GM19025 (cell line): Measurements from ENCODE around the gene NR5A1.

ENCODE experiments used
- ATAC-seq: cut with Tn5 transposase; IDR thresholded peaks from one replicate; pipeline ENCODE4 v1.9.1; 2021; ENCODE audit warnings: mild to moderate bottlenecking, low read depth, moderate library complexity; ENCODE audit not compliant: unreplicated experiment

Gene NR5A1

GRCh38 chr9:124500028-124500795 lies 7.0 kb downstream of the NR5A1 start:
- ATAC-seq, result no peak

GRCh38 chr9:124499216-124499615 lies 8.0 kb downstream of the NR5A1 start:
- ATAC-seq, result no peak

GRCh38 chr9:124498499-124499146 lies 8.6 kb downstream of the NR5A1 start:
- ATAC-seq, result no peak

- ATAC-seq, result no peak
Measured at GRCh38 chr9:124498040-124498439, 9.2 kb downstream of the NR5A1 start.

GRCh38 chr9:124497441-124497840 lies 9.8 kb downstream of the NR5A1 start:
- no peak for ATAC-seq

- ATAC-seq, result no peak
Measured at GRCh38 chr9:124496463-124496862, 10.7 kb downstream of the NR5A1 start.

GRCh38 chr9:124496075-124496449 lies 11.1 kb downstream of the NR5A1 start:
- no peak for ATAC-seq

- ATAC-seq, result no peak
Measured at GRCh38 chr9:124495126-124496074, 11.8 kb downstream of the NR5A1 start.

GRCh38 chr9:124493794-124494479 lies 13.3 kb downstream of the NR5A1 start:
- no peak for ATAC-seq

GRCh38 chr9:124493218-124493617 lies 14.0 kb downstream of the NR5A1 start:
- ATAC-seq, result no peak

GRCh38 chr9:124492818-124493217 lies 14.4 kb downstream of the NR5A1 start:
- ATAC-seq, result no peak

GRCh38 chr9:124491049-124491975 lies 15.9 kb downstream of the NR5A1 start:
- no peak for ATAC-seq

- ATAC-seq, result no peak
Measured at GRCh38 chr9:124490004-124490403, 17.2 kb downstream of the NR5A1 start.

GRCh38 chr9:124489222-124489621 lies 18.0 kb downstream of the NR5A1 start:
- no peak for ATAC-seq

GRCh38 chr9:124488641-124489210 lies 18.5 kb downstream of the NR5A1 start:
- ATAC-seq, result no peak

- no peak for ATAC-seq
Measured at GRCh38 chr9:124487260-124488182, 19.7 kb downstream of the NR5A1 start.

GRCh38 chr9:124486778-124487259 lies 20.4 kb downstream of the NR5A1 start:
- ATAC-seq, result no peak

GRCh38 chr9:124485936-124486335 lies 21.3 kb downstream of the NR5A1 start:
- ATAC-seq, result no peak
